NCI-H526 treated with DMSO at 0.1 percent for 48 hours (cell line): ENCODE measurements around the gene ST6GALNAC6.

Experiments
- DNase-seq: peaks from one replicate; lab custom pipeline; 2025; lab: John Stamatoyannopoulos, UW

ST6GALNAC6 gene

DNA sequence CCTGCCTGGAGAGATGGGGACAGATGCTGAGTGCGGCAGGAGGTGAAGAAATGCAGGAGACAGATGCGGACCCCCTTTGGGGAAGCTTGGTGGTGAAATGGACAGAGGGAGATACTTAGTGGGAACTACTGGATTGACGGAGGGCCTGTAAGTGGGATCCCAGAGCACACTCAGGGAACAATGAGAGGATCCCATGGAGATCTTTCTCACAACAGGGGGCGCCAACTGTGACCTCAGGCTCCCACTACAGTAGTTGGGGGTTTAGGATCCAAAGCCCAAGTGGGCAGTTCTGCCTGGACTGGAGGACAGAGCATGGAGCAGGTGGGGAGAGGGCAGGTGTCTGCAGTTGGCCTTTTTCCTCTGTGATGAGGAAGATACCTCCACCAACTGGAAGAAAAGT lies 34.8 kb upstream of the ST6GALNAC6 start:
- DNase-seq, result no peak

DNA sequence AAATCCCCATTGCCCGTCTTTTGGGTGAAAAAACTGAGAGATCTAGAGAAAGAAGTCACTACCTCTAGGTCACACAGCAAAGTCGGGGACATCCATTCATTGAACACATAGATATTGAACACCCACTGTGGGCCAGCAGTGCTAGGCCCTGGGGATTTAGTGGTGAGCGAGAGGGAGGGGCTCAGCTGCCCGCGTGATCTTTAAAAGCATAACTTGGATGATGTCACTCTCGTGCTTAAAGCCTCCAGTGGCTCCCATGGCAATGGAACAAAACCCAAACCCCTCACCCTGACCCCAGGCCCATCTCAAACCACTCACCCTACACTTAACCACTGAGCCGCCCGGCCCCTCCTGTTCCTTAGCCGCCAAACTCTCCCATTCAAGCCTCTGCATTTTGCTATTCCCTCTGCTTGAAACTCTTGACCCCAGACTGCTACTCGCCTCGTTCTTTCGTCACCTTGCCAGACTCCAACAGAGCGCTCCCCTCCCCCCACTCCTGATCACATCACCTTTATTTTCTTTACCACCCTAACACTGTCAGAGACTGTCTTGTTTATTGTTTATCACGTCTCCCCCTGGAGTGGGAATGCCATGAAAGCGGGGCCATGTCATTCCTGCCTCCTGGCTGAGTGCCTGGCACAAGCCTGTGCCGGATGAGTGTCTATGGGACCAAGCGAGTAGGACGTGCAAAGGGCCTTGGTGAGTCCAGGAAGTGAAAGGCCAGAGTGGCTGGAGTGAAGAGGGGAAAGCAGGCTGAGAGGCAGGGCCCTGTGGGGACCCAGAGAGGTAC lies 31.9 kb upstream of the ST6GALNAC6 start:
- DNase-seq, result no peak

DNA sequence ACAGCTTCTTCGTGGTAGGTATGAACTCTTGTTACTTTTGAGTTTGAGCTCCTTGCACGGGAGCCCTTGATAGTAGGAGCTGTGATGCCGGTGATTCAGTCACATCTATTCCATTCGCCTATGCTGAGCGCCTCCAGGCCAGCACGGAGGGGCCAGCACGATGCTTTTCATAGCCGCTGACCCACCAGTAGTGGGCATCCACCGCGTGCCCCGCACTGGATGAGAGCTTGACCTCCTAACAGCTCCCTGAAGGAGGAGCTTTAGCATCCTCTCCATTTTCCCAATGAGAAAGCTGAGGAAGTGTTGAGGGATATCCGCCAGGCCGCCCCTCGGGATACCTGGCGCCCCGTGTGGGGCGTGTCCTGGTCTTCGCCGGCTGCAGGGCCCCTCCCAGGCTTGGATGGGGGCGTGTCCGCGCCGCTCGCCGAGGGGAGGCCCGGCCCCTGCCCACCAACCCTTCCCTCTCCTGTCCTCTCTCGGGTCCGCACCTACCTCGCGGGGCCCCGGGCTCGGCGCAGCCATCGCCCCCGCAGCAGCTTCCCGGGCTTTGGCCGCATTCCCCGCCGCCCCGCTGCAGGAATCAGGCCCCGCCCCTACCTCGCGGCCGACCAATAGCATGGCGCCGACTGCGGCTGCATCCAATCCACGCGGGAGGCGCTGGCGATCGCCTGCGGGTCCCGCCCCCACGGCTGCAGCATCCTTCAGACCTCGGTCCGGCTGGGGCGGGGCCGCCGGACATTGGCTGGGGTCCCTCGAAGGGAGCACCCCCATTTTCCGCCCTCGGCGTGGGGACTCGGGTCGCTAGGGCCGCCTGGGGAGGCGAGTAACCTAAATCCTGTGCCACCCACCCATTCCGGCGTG lies 31.1 kb upstream of the ST6GALNAC6 start, which contains the start of gene PIP5KL1:
Gene PIP5KL1 (minus strand): TSS at position 547 of the 861 bp plus-strand sequence. CDS start 25 bp downstream, at position 522.
- DNase-seq, result peak; percentile 27

DNA sequence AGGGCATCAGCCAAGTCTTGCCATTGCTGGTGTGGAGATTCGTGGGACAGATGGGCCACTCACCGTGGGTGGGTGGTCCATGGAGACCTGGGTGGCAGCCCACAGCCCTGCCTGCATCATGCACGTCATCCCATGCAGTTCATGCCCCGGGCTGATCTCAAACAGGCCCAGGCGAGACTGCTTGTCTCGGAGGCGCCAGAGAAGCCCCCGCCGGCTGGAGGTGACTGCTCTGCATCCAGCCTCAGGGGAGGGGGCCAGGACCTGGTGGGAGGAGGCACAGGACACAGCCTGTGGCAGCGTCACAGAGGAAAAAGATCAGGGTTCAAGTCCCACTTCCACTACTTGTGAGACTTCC lies 30.2 kb upstream of the ST6GALNAC6 start:
- no peak for DNase-seq

DNA sequence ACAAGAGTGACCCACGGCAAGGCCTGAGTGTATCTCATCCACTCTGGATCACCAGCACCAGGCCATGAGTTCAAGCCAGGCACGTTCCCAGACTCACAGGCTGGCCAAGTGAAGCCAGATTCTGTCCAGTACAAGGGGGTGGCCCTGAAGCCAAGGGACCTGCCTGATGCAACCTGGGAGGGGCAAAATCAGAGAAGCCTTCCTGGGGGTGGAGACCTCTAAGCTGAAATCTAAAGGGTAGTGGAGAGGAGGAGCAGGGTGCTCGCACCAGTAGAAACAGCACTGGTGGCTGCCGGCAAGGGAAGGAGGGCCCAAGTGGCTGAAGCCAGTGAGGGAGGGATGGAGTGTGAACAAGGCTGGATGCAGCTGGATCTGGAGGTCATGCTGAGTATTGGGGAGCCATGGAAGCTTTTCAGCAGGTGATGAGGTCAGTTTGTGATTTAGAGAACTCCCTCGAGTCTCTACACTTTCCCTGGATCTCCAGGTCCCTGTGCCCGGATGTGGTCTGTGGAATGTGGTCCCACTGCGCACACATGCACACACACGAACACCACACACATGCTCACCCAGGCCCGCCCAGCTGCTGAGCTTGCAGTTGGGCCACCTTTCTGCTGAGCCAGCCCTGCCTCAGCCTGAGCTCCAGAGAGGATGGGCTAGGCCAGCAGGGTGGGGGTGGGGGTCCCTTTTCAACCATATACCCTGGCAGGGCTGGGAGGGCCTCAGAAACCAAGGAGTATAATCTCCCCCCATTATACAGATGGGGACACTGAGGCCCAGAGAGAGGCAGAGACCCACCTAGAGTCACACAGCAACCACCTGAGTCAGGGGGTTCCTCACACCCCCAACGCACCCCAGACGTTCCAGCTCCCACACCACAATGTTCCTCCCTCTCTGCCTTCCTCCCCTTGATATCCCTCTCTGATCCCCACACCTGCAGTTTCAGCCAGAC lies 29.5 kb upstream of the ST6GALNAC6 start:
- DNase-seq, result no peak

DNA sequence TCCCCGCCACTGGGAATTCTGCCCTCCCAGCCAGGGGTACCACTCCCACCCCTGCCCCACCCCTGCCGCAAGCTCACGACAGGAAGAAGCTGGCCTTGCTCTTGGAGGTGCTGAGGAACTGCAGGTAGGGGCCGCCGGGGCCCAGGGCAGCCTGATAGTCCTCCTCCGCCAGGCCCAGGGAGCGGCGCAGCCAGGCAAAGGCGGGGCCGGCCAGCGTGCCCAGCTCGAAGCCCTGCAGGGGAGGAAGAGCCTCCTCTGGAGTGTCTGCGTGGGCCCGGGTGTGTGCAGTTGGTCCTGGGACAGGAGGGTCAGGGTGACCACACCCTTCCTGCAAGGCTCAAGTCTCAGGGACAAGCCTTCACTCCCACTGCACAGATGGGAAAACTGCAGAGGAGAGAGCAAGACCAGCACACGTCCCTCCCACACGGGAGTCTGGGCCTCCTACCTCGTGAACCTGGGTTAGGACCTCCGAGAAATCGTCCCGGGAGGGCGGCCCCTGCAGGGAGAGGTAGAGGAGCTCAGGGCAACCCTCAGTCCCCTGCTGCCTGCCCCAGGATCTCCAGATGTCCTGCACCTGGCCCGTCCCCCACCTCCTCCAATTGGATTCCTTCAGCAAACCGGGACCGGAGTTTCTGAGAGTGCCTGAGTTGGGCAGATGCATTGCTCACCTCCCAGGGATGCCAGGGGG lies 28.7 kb upstream of the ST6GALNAC6 start:
- peak; percentile 7 for DNase-seq

DNA sequence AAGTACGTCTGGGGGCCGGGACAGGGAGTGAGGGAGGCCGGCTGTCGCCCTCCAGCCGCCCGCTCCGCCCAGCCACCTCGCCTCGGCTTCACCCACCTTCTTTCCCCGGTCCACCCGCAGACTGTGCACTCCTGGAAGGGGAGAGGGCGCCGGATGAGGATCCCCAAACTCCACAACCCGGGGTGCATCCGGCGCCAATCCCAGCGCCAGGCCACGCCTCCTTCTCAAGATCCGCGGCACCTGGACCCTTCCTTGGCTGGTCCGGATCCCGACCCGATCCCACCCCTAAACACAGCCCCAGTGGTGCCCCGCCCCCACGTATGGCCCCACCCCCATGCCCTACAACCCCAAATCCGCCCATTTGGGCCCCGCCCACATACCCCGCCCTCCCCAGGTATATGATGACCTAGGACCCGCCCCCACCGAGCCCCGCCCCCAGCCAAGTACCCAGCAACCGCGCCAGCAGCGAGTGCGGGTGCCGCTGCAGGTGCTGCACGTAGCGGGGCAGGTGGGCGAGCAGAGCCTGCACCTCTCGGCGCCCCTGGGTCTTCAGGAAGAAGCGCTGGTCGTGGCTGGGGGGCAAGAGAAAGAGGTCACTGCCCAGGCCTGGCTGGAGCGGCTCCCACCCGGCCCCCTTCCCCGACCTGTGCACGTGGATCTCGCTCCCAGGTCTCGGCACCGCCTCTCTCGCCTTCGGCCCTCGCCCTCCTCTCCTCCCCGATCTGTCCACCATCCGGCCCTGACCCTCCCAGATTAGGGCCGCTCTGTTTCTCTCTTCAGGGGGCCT lies 28.0 kb upstream of the ST6GALNAC6 start:
- peak; percentile 9 for DNase-seq

DNA sequence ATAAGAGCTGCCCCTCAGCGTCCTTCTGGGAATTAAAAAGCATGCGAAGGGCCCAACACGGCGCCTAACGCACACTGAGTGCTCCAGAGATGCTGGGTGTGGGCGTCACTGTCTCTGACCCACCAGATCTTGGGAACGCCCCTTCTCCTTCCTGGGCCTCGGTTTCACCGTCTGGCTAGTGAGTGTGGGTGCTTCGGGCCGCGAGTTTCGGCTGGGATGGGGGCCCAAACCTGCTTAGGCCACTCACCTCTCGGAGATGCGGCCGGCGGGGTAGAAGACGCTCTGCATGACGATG lies 27.4 kb upstream of the ST6GALNAC6 start:
- DNase-seq, result no peak

DNA sequence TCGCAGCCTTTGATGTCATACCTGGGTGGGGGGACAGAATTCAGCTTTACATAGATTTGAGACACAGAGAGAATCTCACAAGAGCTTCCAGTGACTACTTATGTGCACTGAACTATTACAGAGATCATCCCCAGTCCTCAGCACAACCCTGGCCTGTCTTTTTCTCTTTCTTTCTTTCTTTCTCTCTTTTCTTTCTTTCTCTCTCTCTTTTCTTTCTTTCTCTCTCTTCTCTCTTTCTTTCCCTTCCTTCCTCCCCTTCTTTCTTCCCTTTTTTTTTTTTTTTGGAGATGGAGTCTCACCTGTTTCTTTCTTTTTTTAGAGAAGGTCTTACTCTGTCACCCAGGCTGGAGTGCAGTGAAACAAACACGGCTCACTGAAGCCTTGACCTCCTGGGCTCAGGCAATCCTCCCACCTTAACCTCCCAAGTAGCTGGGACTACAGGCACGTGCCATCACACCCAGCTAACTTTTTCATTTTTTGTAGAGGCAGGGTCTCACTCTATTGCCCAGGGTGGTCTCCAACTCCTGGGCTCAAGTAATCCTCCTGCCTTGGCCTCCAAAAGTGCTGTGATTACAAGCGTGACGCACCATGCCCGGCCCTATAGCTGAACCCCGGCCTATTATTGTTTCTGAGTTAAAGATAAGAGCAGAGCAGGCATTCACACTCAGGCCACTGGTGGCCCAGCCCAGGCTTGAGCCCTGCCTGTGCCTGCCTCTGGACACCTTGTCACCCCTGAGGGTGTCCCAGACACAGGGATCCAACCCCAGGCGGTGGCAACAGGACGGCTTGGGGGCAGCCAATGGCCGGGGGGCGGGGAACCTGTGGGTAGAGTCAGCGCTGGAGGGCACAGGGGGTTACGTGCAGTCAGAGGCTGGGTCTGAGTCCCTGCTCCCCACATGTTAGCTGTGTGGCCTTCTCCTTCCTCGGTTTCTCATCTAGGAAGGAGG lies 26.8 kb upstream of the ST6GALNAC6 start:
- no peak for DNase-seq

DNA sequence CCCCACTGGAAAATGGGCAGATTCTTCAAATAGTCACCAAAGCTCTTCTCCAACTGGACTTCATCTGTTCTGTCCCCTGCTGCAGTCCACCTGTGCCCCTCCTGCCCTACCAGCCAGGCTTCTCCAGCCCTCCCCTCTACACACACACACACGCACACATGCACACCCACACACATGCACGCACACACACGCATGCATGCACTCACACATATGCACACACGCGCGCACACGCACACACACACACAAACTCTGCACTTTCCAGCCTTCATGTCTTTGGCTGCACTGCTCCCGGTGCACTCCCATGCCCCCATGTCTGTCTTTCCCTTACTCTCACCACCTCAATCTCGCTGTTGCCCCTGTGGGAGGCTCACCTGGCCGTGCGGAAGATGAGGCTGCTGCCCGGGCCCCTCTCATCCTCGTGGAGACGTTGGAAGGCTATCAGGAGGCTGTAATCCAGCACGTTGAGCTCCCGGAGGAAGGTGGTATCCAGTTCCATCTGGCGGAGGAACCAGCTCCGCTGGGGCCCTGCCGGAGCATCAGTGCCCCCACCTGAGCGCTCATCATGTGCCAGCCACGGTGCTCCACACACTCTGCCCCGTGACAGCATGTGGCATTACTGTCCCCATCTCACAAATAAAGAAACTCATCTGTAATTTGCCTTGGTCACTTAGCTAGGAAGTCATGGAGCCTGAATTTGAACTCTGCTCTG lies 25.5 kb upstream of the ST6GALNAC6 start:
- no peak for DNase-seq

DNA sequence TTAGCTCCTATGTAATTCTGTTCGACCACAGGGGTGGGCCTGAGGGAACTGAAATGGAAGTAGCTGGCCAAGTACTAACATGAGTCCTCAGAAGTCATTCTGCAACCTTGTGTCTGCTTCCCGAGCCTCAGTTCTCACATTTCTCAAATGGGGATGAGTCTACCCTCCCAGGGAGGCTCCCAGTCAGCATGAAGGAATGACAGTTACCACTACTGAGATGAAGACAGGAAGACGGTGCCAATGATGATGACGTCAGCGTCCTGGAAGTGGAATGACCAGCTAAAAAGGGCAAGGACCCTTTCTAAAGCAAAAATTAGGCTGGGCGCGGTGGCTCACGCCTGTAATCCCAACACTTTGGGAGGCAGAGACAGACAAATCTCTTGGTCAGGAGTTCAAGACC lies 24.4 kb upstream of the ST6GALNAC6 start:
- no peak for DNase-seq

DNA sequence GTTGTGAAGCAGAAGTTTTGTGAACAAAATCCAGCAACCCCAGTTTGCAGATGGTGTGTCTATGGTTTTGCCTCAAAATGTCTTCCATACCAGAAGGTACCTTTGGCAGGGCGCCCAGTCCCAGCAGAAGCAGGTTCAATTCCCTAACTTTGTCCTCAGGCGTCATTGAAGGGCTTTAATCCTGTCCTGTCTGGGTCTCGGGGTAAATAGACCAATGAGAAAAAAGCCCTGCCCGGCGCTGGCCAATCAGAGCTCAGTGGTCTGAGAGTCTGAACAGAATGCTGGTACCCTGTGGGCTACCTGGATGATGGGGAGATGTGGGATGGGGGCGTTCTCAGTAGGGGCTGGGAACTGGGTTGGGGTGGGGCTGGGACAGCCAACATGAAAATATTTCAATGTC lies 23.6 kb upstream of the ST6GALNAC6 start:
- DNase-seq, result no peak

DNA sequence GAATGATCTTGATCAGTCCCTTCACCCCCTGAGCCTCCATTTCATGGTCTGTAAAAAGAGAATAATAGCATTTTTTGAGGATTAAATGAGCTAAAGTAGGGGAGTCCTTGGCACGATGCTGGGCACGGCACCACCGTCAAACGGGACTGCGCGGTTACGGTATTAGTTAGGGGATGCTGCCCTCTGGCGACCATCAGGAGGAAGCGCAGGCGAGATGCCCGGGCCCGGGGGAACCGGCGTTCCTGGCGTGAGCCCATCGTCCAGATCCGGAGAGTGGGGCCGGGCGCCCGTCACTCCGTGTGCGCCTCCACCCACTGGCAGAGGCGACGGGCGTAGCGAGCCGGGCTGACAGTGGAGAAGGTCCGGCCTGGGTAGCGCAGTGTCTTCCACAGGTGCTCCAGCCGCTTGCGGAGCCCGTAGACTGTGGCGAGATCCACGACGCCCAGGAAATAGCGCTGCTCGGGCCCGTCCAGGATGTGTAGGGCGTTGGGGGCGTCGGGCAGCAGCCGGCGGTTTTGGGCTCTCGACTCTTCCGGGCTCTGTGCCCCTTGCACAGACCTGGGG lies 22.2 kb upstream of the ST6GALNAC6 start:
- no peak for DNase-seq

DNA sequence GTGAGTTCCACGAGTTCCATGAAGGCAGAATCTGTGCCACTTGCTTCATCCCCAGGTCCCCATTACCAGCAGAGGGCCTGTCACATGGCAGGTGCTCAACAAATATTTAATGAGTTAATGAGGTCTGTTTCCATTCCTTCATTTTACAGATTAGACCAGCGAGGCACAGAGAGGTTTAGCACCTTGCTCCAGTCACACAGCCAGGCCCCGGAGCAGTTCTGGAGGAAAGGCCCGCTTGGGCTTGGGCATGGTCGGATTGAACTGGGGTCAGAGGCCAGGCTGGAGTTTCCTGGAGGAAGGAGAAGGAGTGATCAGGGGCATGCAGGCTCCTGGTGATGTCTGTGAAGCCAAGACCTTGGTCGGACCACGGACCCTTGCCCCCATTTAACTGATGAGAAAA lies 21.4 kb upstream of the ST6GALNAC6 start:
- no peak for DNase-seq

DNA sequence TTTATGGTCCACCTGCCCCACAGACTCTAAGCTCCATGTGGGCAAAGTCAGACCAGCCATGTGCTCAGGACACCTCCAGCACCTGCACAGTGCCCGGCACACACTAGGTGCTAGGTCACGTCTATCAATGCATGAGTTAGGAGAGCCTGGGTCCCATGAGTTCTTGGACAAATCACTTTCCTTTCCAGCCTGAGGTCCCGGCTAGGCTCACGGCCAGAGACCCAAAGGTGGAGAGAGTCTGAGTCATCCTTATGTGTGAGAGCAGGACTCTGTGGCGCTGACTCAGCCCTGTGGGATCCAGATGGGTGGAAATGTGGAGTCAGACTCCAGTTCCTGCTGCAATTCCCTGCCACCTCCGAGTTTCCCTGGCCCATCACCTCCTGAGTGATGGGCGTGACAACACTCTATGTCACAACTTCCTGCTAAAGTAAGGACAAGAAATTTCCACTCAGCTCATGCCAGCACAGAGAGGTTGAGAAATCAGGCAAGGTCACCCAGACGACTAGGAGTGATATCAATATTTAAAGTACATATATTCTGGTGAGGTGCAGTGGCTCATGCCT lies 19.9 kb upstream of the ST6GALNAC6 start:
- no peak for DNase-seq

DNA sequence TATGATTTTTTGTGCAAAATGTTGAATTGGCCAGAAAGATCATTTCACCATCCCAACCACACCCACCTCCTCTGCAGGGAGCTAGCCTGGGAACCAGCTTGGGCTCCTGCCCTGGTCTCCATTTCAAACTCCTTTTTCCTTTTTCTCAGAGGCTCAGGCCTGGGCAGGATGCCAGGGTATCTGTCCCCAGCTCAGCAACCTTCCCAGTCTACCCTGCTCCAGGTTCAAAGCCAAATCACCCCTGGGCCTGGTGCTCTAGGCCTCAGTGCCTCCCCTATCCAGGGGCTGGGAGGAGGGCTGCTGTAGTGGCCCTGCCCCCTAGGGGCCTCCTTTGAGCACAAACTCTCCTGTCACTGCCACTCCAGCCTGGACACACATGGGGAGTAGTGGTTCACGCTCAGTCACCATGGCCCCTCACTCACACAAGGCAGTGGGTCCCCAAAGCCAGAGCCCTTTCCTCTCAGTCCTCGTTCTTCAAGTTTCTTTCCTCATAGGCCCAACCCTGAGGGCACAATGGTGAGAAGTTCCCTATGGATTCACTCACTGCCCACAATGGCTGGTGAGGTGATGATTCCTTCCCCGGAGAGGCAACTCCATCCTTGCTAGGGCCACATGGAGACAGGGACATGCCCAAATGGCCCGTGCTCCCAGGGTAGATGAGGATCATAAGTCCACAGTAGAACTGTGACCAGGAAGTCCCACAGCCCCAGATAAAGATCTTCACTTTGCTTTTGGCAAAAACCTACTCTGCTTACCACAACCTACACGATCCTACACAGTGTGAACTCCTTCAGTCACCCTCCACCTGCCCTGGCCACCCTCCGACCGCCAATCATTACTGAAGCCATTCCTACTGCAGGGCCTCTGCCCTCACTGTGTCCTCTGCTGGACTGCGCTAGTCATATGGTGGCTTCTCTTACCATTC lies 19.0 kb upstream of the ST6GALNAC6 start:
- DNase-seq, result no peak

DNA sequence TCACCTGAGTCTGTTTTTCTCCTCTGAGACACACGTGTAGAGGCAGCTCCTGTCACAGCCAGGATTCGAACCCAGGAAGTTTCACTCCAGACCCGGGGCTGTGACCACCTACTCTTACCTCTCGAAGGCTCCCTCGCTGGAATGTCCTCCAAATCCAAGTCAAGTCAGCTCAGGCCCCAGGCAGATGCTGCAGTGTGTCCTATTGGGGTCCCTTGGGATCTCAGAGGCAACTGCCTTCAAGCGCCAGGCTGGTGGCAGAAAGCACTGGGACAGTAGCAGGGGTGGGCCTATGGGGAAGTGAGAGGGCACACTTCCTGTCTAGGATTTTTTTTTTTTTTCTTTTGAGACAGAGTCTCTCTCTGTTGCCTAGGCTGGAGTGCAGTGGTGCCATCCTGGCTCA lies 18.2 kb upstream of the ST6GALNAC6 start:
- no peak for DNase-seq
